CD4-positive, alpha-beta T cell treated with Interleukin-17A for 1 hour (primary cell): ENCODE data around the gene RBM24.
"Not testable (repeated sequence)": the region's sequence is repeated elsewhere in the genome, so short reads cannot be mapped to it uniquely, and the experiment has no call there.

Source experiments
- DNase-seq: peaks from one replicate; pipeline ENCODE4 v3.0.0-alpha.2; 2020

RBM24 gene

GRCh38 chr6:17292600-17293133 is 11.5 kb downstream of the RBM24 start:
- no peak for DNase-seq

GRCh38 chr6:17293395-17293794 is 12.2 kb downstream of the RBM24 start:
- DNase-seq, result no peak

- DNase-seq, result no peak
These were observed 16.3 kb downstream of the RBM24 start for GRCh38 chr6:17297271-17298080.

- DNase-seq, result no peak
These were observed 17.1 kb downstream of the RBM24 start for GRCh38 chr6:17298257-17298656.

GRCh38 chr6:17299222-17299621 is 18.1 kb downstream of the RBM24 start:
- DNase-seq, result no peak

- no peak for DNase-seq
These were observed 18.6 kb downstream of the RBM24 start for GRCh38 chr6:17299750-17300149.

- no peak for DNase-seq
These were observed 19.5 kb downstream of the RBM24 start for GRCh38 chr6:17300637-17301036.

- no peak for DNase-seq
These were observed 22.3 kb downstream of the RBM24 start for GRCh38 chr6:17303444-17303843.

GRCh38 chr6:17305219-17306001 is 24.2 kb downstream of the RBM24 start:
- no peak for DNase-seq

- DNase-seq, result no peak
These were observed 30.6 kb downstream of the RBM24 start for GRCh38 chr6:17311595-17312311.

- not testable (repeated sequence) for DNase-seq
These were observed 32.1 kb downstream of the RBM24 start for GRCh38 chr6:17313238-17313637.

- DNase-seq, result no peak
These were observed 32.8 kb downstream of the RBM24 start for GRCh38 chr6:17313971-17314370.

GRCh38 chr6:17315262-17315661 is 34.1 kb downstream of the RBM24 start:
- no peak for DNase-seq

- no peak for DNase-seq
These were observed 37.4 kb downstream of the RBM24 start for GRCh38 chr6:17318435-17319165.

GRCh38 chr6:17320266-17320665 is 39.1 kb downstream of the RBM24 start:
- not testable (repeated sequence) for DNase-seq

GRCh38 chr6:17331238-17331637 is 50.1 kb downstream of the RBM24 start:
- DNase-seq, result no peak

GRCh38 chr6:17334265-17334664 is 53.1 kb downstream of the RBM24 start:
- no peak for DNase-seq

GRCh38 chr6:17336425-17336824 is 55.3 kb downstream of the RBM24 start:
- no peak for DNase-seq

- no peak for DNase-seq
These were observed 58.1 kb downstream of the RBM24 start for GRCh38 chr6:17339308-17339670.

- DNase-seq, result no peak
These were observed 60.1 kb downstream of the RBM24 start for GRCh38 chr6:17341117-17341805.

- DNase-seq, result no peak
These were observed 60.7 kb downstream of the RBM24 start for GRCh38 chr6:17341891-17342290.

- no peak for DNase-seq
These were observed 62.1 kb downstream of the RBM24 start for GRCh38 chr6:17343215-17343614.
